ENCODE measurements around the gene CCDC170. TPM values are rescaled to one million over a fixed set of nuclear protein-coding genes. Genes with fewer than 3 reads are reported as not detected.

The CCDC170 gene
- total RNA-seq, 1 experiment from 2014 or later: 0.12 TPM

- no peak for TF ChIP-seq ZNF274 (IDR thresholded peaks at IDR 0.05; ENCODE audit: low read depth, low read length)
- TF ChIP-seq EZH2 (IDR thresholded peaks at IDR 0.05): no peak
- TF ChIP-seq ELF1 (IDR thresholded peaks at IDR 0.05; ENCODE audit: borderline replicate concordance, low read depth): no peak
- no peak for TF ChIP-seq SRF (IDR thresholded peaks at IDR 0.05; ENCODE audit: low read depth)
- no peak for TF ChIP-seq ZBTB33 (IDR thresholded peaks at IDR 0.05; ENCODE audit: extremely low read depth, insufficient replicate concordance, low read length)
- TF ChIP-seq SP1 (IDR thresholded peaks at IDR 0.05; ENCODE audit: low read depth): no peak
These were observed 54.4 kb downstream of the CCDC170 start (continued) for GRCh38 chr6:151548201-151548600.

GRCh38 chr6:151549790-151550189 lies 56.0 kb downstream of the CCDC170 start:
- Histone ChIP-seq H3K36me3 (ENCODE audit: control insufficient read depth in 1 of 2, insufficient read depth in 2 of 2, low read length in 2 of 2) (no peaks in the 10 kb centered on the region), H3K9ac (ENCODE audit: low read length) (no peak overlapping the region), H3K27me3 (ENCODE audit: insufficient read depth, low read length) (no peaks in the 10 kb centered on the region), H3K4me1 (ENCODE audit: control insufficient read depth in 1 of 2, insufficient read depth in 2 of 2, low read length in 2 of 2) (no peaks in the 10 kb centered on the region), H3K27ac (ENCODE audit: low read depth, low read length) (no peak overlapping the region), H4K20me1 (ENCODE audit: insufficient read depth) (no peaks in the 10 kb centered on the region), H3K4me3 (replicated peaks in 1 of 2; ENCODE audit: low read depth in 1 of 2, low read length in 2 of 2) (no peak overlapping the region), H3K4me2 (ENCODE audit: low read length) (no peak overlapping the region), H3K79me2 (ENCODE audit: insufficient read depth, low read length) (no peaks in the 10 kb centered on the region), H3K9me3 (ENCODE audit: control insufficient read depth in 1 of 2, insufficient read depth in 1 of 2, low read depth in 1 of 2, low read length in 2 of 2) (no peaks in the 10 kb centered on the region), H2AFZ (ENCODE audit: low read depth, low read length, poor library complexity, severe bottlenecking) (no peak overlapping the region), H3K9me2 (ENCODE audit: insufficient read depth) (no peaks in the 10 kb centered on the region)
- BruUV-seq (replicated peaks): no TSS peak
- no peak for DNase-seq (ENCODE audit: low read depth, low spot score)
- ChIA-PET RAD21 (ENCODE audit: low non-redundant PET in 1 of 2, low total read pairs in 2 of 2, uncharacterized antibody in 2 of 2, unreplicated experiment in 2 of 2) (no interaction called here), POLR2A (no interaction called here), CTCF (no interaction called here)
- intact Hi-C loops (cut with micrococcal nuclease): no loop called here
- TF ChIP-seq CBX3 (IDR thresholded peaks at IDR 0.05; ENCODE audit: low read depth): no peak
- no peak for TF ChIP-seq JUND (IDR thresholded peaks at IDR 0.05)
- TF ChIP-seq YY1 (IDR thresholded peaks at IDR 0.05; ENCODE audit: extremely low read depth, insufficient replicate concordance, low read depth, low read length): no peak
- TF ChIP-seq SRF (IDR thresholded peaks at IDR 0.05; ENCODE audit: low read depth): no peak
- TF ChIP-seq EZH2phosphoT487 (IDR thresholded peaks at IDR 0.05; ENCODE audit: borderline replicate concordance): no peak
- TF ChIP-seq RAD21 (IDR thresholded peaks at IDR 0.05; ENCODE audit: low read depth): no peak
- TF ChIP-seq MAX (IDR thresholded peaks at IDR 0.05): no peak
- TF ChIP-seq FOSL1 (IDR thresholded peaks at IDR 0.05; ENCODE audit: low read depth): no peak
- no peak for TF ChIP-seq POLR2AphosphoS5 (IDR thresholded peaks at IDR 0.05; ENCODE audit: low read depth, low read length)
- no peak for TF ChIP-seq SIN3A (IDR thresholded peaks at IDR 0.05; ENCODE audit: low read depth)
- TF ChIP-seq EZH2 (IDR thresholded peaks at IDR 0.05): no peak
- ATAC-seq: no peak
